Amygdala (tissue), 56 donors: ENCODE measurements around the gene GMFB.
"Not testable (repeated sequence)": the region's sequence is repeated elsewhere in the genome, so short reads cannot be mapped to it uniquely, and the experiment has no call there.

Experiments
- DNase-seq, 56 donors: peaks; one replicate each; lab custom pipeline; 2025; lab: John Stamatoyannopoulos, UW

Gene GMFB

DNA sequence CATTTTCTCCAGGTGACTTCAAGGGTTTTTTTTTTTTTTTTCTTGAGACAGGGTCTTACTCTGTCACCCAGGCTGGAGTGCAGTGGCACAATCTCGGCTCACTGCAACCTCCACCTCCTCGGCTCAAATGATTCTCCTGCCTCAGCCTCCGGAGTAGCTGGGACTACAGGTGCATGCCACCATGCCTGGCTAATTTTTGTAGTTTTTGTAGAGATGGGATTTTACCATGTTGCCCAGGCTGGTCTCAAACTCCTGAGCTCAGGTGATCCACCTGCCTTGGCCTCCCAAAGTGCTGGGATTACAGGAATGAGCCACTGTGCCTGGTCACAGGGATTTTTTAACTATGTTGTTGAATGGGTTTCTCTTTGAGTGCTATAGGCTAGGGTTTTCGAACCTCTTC lies 50.8 kb downstream of the GMFB start:
- not testable (repeated sequence) for DNase-seq

DNA sequence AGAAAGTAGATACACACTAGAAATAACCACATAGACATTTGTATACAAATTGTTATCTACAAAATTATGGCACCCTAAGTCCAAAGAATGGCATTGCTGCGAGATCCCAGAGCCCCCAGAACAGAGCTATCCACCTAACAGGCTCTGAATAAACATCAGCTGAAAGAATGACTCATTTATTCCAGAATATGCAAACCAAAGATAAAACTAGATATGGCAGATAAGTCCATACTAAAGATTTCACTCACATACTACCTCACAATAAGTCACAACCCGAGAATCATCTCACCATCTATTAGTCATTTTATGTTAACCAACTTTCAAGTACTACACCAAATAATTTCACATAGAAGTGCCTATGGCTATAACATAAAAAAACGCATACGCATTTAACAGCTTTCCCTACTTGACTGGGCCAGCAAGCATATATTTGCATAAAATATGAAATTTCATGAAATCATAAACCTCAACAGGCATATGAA lies 53.2 kb downstream of the GMFB start:
- DNase-seq: no peak

DNA sequence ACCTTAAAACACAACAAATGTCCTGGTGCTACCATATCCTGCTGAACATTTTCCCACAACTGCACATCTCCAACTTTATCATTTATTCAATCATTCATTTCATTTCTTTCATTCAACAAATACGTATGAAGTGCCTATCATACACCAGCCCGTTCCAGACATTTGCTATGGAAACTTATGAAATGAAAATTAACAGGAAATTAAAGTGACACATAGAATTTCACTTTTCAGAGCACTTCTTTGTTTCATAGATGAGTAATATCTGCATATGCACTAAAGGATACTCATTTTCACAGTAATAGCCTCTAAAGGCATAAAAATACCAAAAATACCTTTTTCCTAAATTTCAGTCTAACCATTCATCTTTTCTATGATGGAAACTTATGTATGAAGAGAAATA lies 60.3 kb downstream of the GMFB start:
- no peak for DNase-seq

DNA sequence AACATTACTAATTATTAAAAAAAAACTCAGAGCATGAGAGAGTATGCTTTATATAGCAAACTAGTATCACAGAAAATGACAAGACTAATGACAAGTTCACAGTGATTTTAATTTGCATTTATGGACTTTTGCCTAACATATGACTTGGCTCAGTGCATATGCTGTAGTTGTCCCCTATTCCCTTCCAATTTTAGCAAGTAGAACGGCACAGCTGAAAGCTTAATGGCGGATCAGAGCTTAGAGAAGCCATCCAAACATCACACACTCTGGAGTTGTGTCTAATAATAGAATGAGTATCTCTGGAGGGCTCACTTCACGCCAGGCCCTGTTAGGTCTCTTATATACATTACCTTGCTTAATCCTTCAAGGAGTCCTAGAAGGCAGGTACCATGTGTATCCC lies 60.9 kb downstream of the GMFB start:
- no peak for DNase-seq

DNA sequence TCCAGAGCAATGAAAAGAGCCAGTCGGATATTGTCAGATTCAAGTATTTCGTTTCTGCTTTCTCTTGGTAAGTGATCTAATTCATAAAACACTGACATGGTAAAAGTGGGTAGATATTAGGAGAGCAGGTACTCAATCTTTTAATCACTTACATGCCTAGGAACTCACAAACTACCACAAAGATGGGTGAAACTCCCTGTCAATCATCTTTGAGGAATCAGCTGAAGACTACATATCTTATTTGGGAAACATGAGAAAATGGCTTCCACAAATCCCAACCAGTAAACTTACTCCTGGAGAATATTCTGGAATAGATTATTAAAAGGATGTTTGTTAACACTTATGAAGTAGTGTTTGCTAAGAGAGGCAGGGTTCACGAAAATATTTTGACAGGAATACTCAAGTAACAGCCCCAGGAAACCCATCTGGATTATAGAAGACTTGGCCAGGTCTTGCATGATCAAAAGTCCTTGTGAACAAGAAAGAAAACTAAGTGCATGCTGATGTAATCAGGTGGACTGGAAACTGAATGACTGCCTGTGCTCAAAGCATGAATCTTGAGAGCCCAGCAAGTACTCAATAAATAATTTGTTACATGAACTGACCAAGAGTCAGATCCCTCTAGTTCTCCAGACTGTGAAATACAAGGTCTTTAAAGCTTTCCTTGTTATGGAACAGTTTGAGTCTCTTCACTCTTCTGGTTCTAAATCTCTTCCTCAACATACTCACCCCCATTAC lies 63.1 kb downstream of the GMFB start:
- DNase-seq: no peak

DNA sequence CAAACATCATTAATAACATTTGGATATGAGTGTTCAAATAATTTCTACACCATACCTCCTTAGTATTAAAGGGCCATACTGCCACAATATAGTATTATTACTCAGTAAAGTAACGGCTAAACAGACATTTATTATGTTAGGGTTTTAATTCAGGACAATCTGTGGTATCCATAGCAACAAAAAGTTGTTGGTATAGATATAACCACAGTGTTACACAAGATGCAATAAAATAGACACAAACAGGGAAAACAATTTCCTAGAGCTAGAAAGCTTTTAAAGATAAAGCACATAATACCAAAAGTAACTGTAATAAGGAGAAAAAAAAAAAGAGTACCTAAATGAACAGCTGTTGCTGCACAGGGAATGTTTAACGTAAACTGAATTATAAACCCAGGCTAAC lies 63.7 kb downstream of the GMFB start:
- DNase-seq: no peak
